OCI-LY7 (cell line): ENCODE data around the gene KLHL6. TPM values are rescaled to one million over a fixed set of nuclear protein-coding genes. Genes with fewer than 3 reads are reported as not detected.

Experiments
- BruUV-seq: library from RNA; stranded (reverse); fragments of 400-500 nt; replicated peaks from 2 replicates; lab custom pipeline; 2021; lab: Mats Ljungman, UMichigan
- CTCF ChIA-PET: fragments of 300-600 bp; sonication (Branson Sonifier 250); formaldehyde crosslinking; loops from one replicate; lab custom pipeline; 2022; ENCODE audit warnings: antibody characterized with exemption; ENCODE audit not compliant: unreplicated experiment; lab: Charles Lee
- POLR2A ChIA-PET: fragments of 300-600 bp; sonication (Branson Sonifier 250); formaldehyde crosslinking; loops from one replicate; lab custom pipeline; 2022; ENCODE audit warnings: antibody characterized with exemption; lab: Charles Lee
- DNase-seq: peaks from one replicate; pipeline ENCODE4 v3.0.0-alpha.2; 2015; ENCODE audit warnings: low spot score
- H2AFZ ChIP-seq: fragments of 200-600 bp; sonication (generic), shearing (Covaris generic); 2 replicates; pipeline ENCODE4 v1.6.1; 2014; ENCODE audit warnings: mild to moderate bottlenecking, antibody characterized with exemption, low read length, moderate library complexity
- H3K27ac ChIP-seq: fragments of 200-600 bp; sonication (generic); 2 replicates; pipeline ENCODE4 v1.5.1; 2014; ENCODE audit warnings: mixed run types, low read depth, mild to moderate bottlenecking, moderate library complexity, low read length, inconsistent platforms; ENCODE audit not compliant: poor library complexity, severe bottlenecking
- H3K36me3 ChIP-seq: fragments of 200-600 bp; sonication (generic); 2 replicates; pipeline ENCODE4 v1.6.1; 2014; ENCODE audit warnings: mild to moderate bottlenecking, antibody characterized with exemption, low read length, moderate library complexity, mixed read lengths; ENCODE audit not compliant: insufficient read depth
- H3K4me1 ChIP-seq: fragments of 200-600 bp; sonication (generic); 2 replicates; pipeline ENCODE4 v1.5.1; 2014; ENCODE audit warnings: mild to moderate bottlenecking, low read length; ENCODE audit not compliant: insufficient read depth, poor library complexity, severe bottlenecking
- H3K4me2 ChIP-seq: fragments of 200-600 bp; sonication (generic); 2 replicates; pipeline ENCODE4 v1.6.1; 2014; ENCODE audit warnings: mild to moderate bottlenecking, low read length
- H3K4me3 ChIP-seq: fragments of 200-600 bp; sonication (generic); 2 replicates; pipeline ENCODE4 v1.5.1; 2014; ENCODE audit warnings: mild to moderate bottlenecking, low read depth, low read length; ENCODE audit not compliant: poor library complexity, severe bottlenecking
- H3K79me2 ChIP-seq: fragments of 200-600 bp; sonication (generic); 2 replicates; pipeline ENCODE4 v1.6.1; 2016; ENCODE audit warnings: low read depth, mild to moderate bottlenecking, low read length, moderate library complexity, mixed read lengths; ENCODE audit not compliant: insufficient read depth
- H3K9me2 ChIP-seq: fragments of 200-600 bp; sonication (generic); 2 replicates; pipeline ENCODE4 v1.6.1; 2016; ENCODE audit warnings: mild to moderate bottlenecking, low read length, mixed read lengths; ENCODE audit not compliant: insufficient read depth
- H3K9me3 ChIP-seq: fragments of 200-600 bp; sonication (generic); 2 replicates; pipeline ENCODE4 v1.6.1; 2014; ENCODE audit warnings: mild to moderate bottlenecking, mixed run types, low read length, mixed read lengths
- H4K20me1 ChIP-seq: fragments of 200-600 bp; sonication (generic); 2 replicates; pipeline ENCODE4 v1.6.1; 2014; ENCODE audit warnings: mild to moderate bottlenecking, antibody characterized with exemption, low read length, moderate library complexity, mixed read lengths; ENCODE audit not compliant: insufficient read depth
- CTCF ChIP-seq: fragments of 200-600 bp; sonication (generic); conservative IDR thresholded peaks from 2 replicates; pipeline ENCODE4 v1.5.1; 2014; ENCODE audit warnings: mild to moderate bottlenecking, antibody characterized with exemption, low read length, moderate library complexity, mixed read lengths
- EZH2phosphoT487 ChIP-seq: fragments of 200-600 bp; sonication (generic); IDR thresholded peaks from 2 replicates; pipeline ENCODE4 v1.6.1; 2018; ENCODE audit warnings: low read depth, borderline replicate concordance, mild to moderate bottlenecking, mixed run types, antibody characterized with exemption, low read length, moderate library complexity, mixed read lengths
- intact Hi-C: fragments of 100-400 bp; cut with micrococcal nuclease; formaldehyde crosslinking; loops from one replicate; pipeline ENCODE4 v1.10.0; 2022; ENCODE audit not compliant: unreplicated experiment
- total RNA-seq, 2 experiments: library from RNA; depleted of rRNA in 1 of 2; stranded (reverse); fragments of >200 nt in 1 of 2; shearing (Covaris generic) in 1 of 2; gene quantifications; 2 replicates each; pipeline ENCODE4 v1.2.3, GENCODE V29; 2014 to 2022

The KLHL6 gene
- total RNA-seq, 2 experiments from 2014 or later: 143 to 169 TPM

GRCh38 chr3:183538486-183538885 is 17.0 kb downstream of the KLHL6 start:
- H3K9me3 ChIP-seq: no peaks in the 10 kb centered on the region
- intact Hi-C loops: loop anchor here (5.0 kb wide), 1 partner anchor 99 kb away; the partner anchor contains the start of gene KLHL24
- H3K36me3 ChIP-seq: peaks cover 93% of the 10 kb centered on the region
- H3K27ac ChIP-seq: peak overlapping the region; percentile 74
- CTCF ChIA-PET: interaction anchor here (1.5 to 1.7 kb wide), 2 partner anchors 10 to 23 kb away, joined by 3 to 4 read pairs; no protein-coding TSS in a partner anchor
- no peak for DNase-seq
- TF ChIP-seq CTCF: no peak
- TF ChIP-seq EZH2phosphoT487: no peak
- no peak overlapping the region for H2AFZ ChIP-seq
- peaks cover 41% of the 10 kb centered on the region for H4K20me1 ChIP-seq
- peak overlapping the region; percentile 98 for H3K4me2 ChIP-seq
- POLR2A ChIA-PET: interaction anchor here (0.6 to 3.2 kb wide), 9 partner anchors 9 to 945 kb away, joined by 3 to 24 read pairs (median 5); no protein-coding TSS in a partner anchor
- H3K9me2 ChIP-seq: no peaks in the 10 kb centered on the region
- BruUV-seq: no TSS peak
- peaks cover 98% of the 10 kb centered on the region for H3K4me1 ChIP-seq
- peak overlapping the region; percentile 57 for H3K4me3 ChIP-seq
- peaks cover 100% of the 10 kb centered on the region for H3K79me2 ChIP-seq

DNA sequence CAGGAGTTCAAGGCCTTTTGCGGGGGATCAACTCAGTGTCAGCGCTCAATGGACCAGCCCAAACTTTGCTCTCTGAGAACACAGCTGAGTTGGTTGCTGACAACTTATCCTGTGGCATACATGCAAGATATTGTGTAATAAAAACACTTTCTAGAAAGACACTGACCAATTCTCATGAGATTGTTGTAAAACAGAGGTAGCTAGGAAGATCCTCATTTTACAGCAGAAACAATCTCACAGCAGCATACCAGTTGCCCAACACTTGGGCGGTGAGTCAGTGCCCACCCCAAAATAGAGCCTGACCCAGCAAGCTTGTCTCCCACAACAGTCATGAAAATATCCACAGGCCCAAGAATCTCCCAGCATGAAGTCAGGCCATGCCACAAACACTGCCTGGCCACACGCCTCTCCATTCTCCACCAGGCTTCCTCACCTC is 18.2 kb downstream of the KLHL6 start:
- H3K79me2 ChIP-seq: peaks cover 100% of the 10 kb centered on the region
- ChIA-PET CTCF (interaction anchor here (0.5 to 1.5 kb wide), 2 partner anchors 22 to 54 kb away, joined by 3 read pairs; no protein-coding TSS in a partner anchor), POLR2A (interaction anchor here (0.7 to 4.3 kb wide), 12 partner anchors 8 to 204 kb away, joined by 3 to 24 read pairs (median 4); no protein-coding TSS in a partner anchor)
- peak overlapping the region; percentile 74 for H3K27ac ChIP-seq
- no peaks in the 10 kb centered on the region for H3K9me3 ChIP-seq
- DNase-seq: no peak
- peaks cover 38% of the 10 kb centered on the region for H4K20me1 ChIP-seq
- TF ChIP-seq EZH2phosphoT487 (no peak), CTCF (no peak)
- H3K36me3 ChIP-seq: peaks cover 93% of the 10 kb centered on the region
- no peaks in the 10 kb centered on the region for H3K9me2 ChIP-seq
- peak overlapping the region; percentile 98 for H3K4me2 ChIP-seq
- BruUV-seq: no TSS peak
- H2AFZ ChIP-seq: no peak overlapping the region
- peak overlapping the region; percentile 57 for H3K4me3 ChIP-seq
- H3K4me1 ChIP-seq: peaks cover 98% of the 10 kb centered on the region
- intact Hi-C loops: loop anchor here (5.0 kb wide), 1 partner anchor 100 kb away; the partner anchor contains the start of gene KLHL24
